Nephron (organoid): ENCODE measurements around the gene EFNB2.

ENCODE experiments used
- H3K27ac Mint-ChIP-seq, 3 experiments: 2 replicates each; pipeline ENCODE4 v1.8.0; 2020; ENCODE audit warnings: mixed read lengths in 3 of 3, mild to moderate bottlenecking in 2 of 3, moderate library complexity in 1 of 3
- H3K27me3 Mint-ChIP-seq: 2 replicates; pipeline ENCODE4 v1.8.0; 2021; ENCODE audit warnings: low read depth, mild to moderate bottlenecking, moderate library complexity, mixed read lengths
- H3K36me3 Mint-ChIP-seq: 2 replicates; pipeline ENCODE4 v1.8.0; 2020; ENCODE audit warnings: low read depth, mixed read lengths
- H3K4me1 Mint-ChIP-seq: 2 replicates; pipeline ENCODE4 v1.8.0; 2020; ENCODE audit warnings: mixed read lengths
- H3K4me3 Mint-ChIP-seq, 3 experiments: 2 replicates each; pipeline ENCODE4 v1.8.0; 2020; ENCODE audit warnings: mild to moderate bottlenecking in 3 of 3, mixed read lengths in 3 of 3, moderate library complexity in 2 of 3
- H3K9me3 Mint-ChIP-seq: 2 replicates; pipeline ENCODE4 v1.8.0; 2020; ENCODE audit warnings: mixed read lengths
- TF ChIP-seq, protein P1 (sequence below), 3 experiments: fragments of 200-600 bp; sonication (generic); IDR thresholded peaks; one replicate each; pipeline ENCODE4 v1.5.0; 2021; ENCODE audit warnings: antibody characterized with exemption in 3 of 3; ENCODE audit not compliant: unreplicated experiment in 3 of 3

The EFNB2 gene

DNA sequence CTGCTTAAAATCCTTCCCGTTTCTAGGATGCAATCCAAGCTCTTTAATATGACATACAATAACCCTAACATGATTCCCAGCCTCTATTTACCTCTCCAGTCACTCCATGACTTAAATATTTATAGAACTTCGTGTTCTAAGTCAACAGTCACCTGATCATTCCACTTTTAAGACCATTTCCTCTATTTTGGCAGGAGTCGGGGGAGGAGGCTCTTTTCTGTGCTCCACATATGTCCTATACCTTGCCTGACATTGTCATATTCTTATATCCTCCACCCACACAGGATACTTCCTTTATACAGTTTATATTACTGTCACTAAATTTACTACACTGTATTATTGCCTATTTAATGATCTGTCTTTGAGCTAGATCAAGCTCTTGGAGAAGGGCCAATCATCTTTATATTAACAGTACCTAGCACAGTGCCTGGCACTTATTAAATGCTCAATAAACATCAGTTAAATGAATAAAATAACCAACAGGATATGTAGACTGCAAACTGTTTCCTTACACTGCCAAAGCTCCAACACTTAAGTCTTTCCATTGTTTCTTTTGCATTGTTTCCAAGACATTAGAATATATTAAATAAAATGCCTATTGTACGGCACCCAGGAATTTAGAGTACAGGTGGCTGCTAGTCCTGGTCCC is 29.8 kb upstream of the EFNB2 start:
- Mint-ChIP-seq H3K4me3 (peak overlapping the region; percentile 98 to 99 (median 98)), H3K9me3 (no peaks in the 10 kb centered on the region), H3K36me3 (peaks cover 3% of the 10 kb centered on the region), H3K4me1 (peaks cover 61% of the 10 kb centered on the region), H3K27me3 (no peaks in the 10 kb centered on the region), H3K27ac (peak overlapping the region; percentile 1 to 98 (median 2))
- TF ChIP-seq, protein P1, sequence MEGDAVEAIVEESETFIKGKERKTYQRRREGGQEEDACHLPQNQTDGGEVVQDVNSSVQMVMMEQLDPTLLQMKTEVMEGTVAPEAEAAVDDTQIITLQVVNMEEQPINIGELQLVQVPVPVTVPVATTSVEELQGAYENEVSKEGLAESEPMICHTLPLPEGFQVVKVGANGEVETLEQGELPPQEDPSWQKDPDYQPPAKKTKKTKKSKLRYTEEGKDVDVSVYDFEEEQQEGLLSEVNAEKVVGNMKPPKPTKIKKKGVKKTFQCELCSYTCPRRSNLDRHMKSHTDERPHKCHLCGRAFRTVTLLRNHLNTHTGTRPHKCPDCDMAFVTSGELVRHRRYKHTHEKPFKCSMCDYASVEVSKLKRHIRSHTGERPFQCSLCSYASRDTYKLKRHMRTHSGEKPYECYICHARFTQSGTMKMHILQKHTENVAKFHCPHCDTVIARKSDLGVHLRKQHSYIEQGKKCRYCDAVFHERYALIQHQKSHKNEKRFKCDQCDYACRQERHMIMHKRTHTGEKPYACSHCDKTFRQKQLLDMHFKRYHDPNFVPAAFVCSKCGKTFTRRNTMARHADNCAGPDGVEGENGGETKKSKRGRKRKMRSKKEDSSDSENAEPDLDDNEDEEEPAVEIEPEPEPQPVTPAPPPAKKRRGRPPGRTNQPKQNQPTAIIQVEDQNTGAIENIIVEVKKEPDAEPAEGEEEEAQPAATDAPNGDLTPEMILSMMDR (IDR thresholded peaks at IDR 0.05; ENCODE audit: unreplicated experiment in 3 of 3), result no peak

DNA sequence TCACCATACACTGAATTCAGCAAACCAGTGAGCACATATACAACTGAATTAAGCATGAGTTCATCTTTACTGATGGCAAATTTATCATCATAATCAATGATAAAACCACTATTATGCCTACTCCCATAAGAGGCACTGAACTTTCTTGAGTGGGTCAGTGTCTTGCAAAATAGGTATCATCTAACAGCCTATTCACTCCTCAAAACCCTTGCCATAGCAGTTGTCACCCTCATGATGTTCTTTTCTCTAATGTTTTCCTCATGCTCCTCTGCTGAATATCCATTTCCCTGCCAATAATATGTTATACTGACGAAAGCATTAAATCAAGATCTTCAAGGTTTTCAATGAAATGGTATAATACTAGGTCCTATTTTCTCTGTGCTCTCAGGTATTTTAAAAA is 26.8 kb upstream of the EFNB2 start:
- peak overlapping the region in 2 of 3 experiments; percentile 26 to 28 for H3K4me3 Mint-ChIP-seq
- TF ChIP-seq, protein P1 (IDR thresholded peaks at IDR 0.05; ENCODE audit: unreplicated experiment in 3 of 3), result no peak
- H3K36me3 Mint-ChIP-seq, result peaks cover 26% of the 10 kb centered on the region
- H3K9me3 Mint-ChIP-seq, result no peaks in the 10 kb centered on the region
- H3K27ac Mint-ChIP-seq, result peak overlapping the region in 1 of 3 experiments; percentile 59
- peaks cover 66% of the 10 kb centered on the region for H3K4me1 Mint-ChIP-seq
- no peaks in the 10 kb centered on the region for H3K27me3 Mint-ChIP-seq

DNA sequence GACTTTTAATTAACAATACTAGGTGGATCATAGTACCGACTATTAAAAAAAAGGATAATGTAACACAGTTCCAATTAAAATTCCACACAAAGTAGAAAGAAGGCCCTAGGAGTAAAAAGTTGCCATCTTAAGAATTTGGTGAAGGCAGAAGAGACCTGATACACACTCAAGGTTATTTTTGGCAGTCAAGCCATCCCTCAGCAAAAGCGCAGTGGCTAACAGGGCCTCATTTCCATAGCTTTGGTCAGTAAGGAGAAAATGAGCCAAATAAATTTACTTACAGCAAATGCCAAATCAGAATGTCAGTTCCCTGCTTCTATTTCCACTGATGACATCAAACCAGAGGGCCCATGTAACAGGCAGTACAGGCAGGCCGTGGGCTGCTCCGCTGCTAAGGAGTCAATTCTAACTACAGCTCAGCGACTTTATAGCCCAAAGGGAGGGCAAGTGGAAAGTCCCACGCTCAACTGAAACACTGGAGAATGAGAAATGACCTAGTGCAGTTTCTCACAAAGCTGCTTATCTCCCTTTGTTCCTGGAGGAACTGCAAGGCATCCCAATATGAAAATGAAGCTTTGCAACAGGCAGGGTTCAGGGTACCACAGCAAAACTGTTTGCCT is 26.2 kb upstream of the EFNB2 start:
- Mint-ChIP-seq H3K36me3 (peaks cover 32% of the 10 kb centered on the region), H3K4me1 (peaks cover 61% of the 10 kb centered on the region), H3K27ac (peak overlapping the region in 2 of 3 experiments; percentile 45 to 59), H3K9me3 (no peaks in the 10 kb centered on the region), H3K27me3 (no peaks in the 10 kb centered on the region), H3K4me3 (peak overlapping the region in 1 of 3 experiments; percentile 17)
- TF ChIP-seq, protein P1 (IDR thresholded peaks at IDR 0.05; ENCODE audit: unreplicated experiment in 3 of 3), result no peak

DNA sequence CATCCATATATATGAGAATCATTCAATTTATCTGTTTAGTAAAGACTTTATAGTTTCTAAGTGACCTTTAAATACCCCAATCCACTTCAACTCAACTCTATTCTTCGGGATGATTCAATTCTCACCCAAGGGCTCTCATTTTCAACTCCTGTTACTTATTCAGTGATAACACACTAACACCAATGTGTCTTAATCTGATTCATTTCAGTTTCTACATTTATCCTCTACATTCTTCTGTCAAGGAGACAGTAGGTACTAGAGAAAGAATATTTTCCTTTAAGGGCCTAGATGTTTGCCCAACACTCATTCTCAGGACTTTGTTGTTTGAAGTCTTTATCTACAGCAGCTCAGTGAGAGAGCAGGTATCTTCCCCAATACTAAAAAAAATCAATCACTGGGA is 25.4 kb upstream of the EFNB2 start:
- Mint-ChIP-seq H3K4me1 (peaks cover 53% of the 10 kb centered on the region), H3K27me3 (no peaks in the 10 kb centered on the region), H3K36me3 (peaks cover 41% of the 10 kb centered on the region), H3K27ac (peak overlapping the region in 2 of 3 experiments; percentile 23 to 24), H3K4me3 (no peak overlapping the region), H3K9me3 (no peaks in the 10 kb centered on the region)
- TF ChIP-seq, protein P1 (IDR thresholded peaks at IDR 0.05; ENCODE audit: unreplicated experiment in 3 of 3), result no peak

DNA sequence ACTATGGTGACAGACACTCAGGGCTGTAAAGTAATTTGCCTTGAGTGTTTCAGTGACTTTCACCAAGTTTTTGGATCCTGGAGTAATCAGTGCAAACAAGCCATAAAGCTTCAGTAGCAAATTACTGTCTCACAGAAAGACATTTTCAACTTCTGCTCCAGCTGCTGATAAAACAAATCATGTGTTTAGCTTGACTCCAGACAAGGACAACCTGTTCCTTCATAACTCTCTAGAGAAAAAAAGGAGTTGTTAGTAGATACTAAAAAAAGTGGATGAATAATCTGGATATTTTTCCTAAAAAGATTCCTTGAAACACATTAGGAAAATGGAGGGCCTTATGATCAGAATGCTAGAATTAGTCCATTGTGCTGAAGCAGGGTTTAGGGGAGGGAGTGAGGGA is 23.1 kb upstream of the EFNB2 start:
- Mint-ChIP-seq H3K27ac (peak overlapping the region; percentile 33 to 64 (median 41)), H3K36me3 (peaks cover 61% of the 10 kb centered on the region), H3K27me3 (no peaks in the 10 kb centered on the region), H3K4me3 (no peak overlapping the region), H3K4me1 (peaks cover 30% of the 10 kb centered on the region), H3K9me3 (no peaks in the 10 kb centered on the region)
- TF ChIP-seq, protein P1 (IDR thresholded peaks at IDR 0.05; ENCODE audit: unreplicated experiment in 3 of 3), result no peak
